Kidney (tissue), 14 donors: ENCODE results near the gene SYT13. TPM values are rescaled to one million over a fixed set of nuclear protein-coding genes. Genes with fewer than 3 reads are reported as not detected.

ENCODE experiments used
- DNase-seq, 5 donors: peaks; one replicate each; pipeline ENCODE4 v3.0.0-alpha.2; 2013 to 2020
- FAIRE-seq: peaks from 2 replicates; lab custom pipeline; 2012; peaks lifted over from hg19 to GRCh38; lab: Jason Lieb, UNC
- H3K27ac ChIP-seq, 2 donors: one replicate each; pipeline ENCODE4 v1.7.0; 2013; ENCODE audit warnings: low read depth in 2 of 2, low read length in 2 of 2, inconsistent platforms in 1 of 2
- H3K27me3 ChIP-seq: one replicate; pipeline ENCODE4 v1.7.1; 2013; ENCODE audit warnings: low read length, inconsistent platforms; ENCODE audit not compliant: control insufficient read depth, insufficient read depth
- H3K36me3 ChIP-seq, 3 donors: one replicate each; pipeline versions ENCODE4 v1.7.0 to v1.7.1; 2013; ENCODE audit warnings: low read length in 3 of 3, control low read depth in 1 of 3, inconsistent platforms in 1 of 3; ENCODE audit not compliant: insufficient read depth in 3 of 3, control insufficient read depth in 2 of 3
- H3K4me1 ChIP-seq, 3 donors: one replicate each; pipeline versions ENCODE4 v1.7.0 to v1.7.1; 2013; ENCODE audit warnings: low read length in 3 of 3, inconsistent platforms in 1 of 3, low read depth in 1 of 3; ENCODE audit not compliant: control insufficient read depth in 2 of 3, insufficient read depth in 2 of 3
- H3K4me3 ChIP-seq, 3 donors: one replicate each; pipeline versions ENCODE4 v1.7.0 to v1.8.1; 2013; ENCODE audit warnings: low read length in 3 of 3, control low read depth in 1 of 3, inconsistent platforms in 1 of 3
- H3K9ac ChIP-seq, 3 donors: one replicate each; pipeline versions ENCODE4 v1.7.0 to v1.7.1; 2013; ENCODE audit warnings: low read length in 3 of 3, control low read depth in 1 of 3, inconsistent platforms in 1 of 3
- H3K9me3 ChIP-seq, 3 donors: one replicate each; pipeline versions ENCODE4 v1.7.0 to v1.7.1; 2013; ENCODE audit warnings: low read length in 3 of 3, control low read depth in 1 of 3, inconsistent platforms in 1 of 3; ENCODE audit not compliant: control insufficient read depth in 2 of 3, insufficient read depth in 1 of 3
- CTCF ChIP-seq: IDR thresholded peaks from 3 replicates; pipeline ENCODE4 v1.5.1; 2012; ENCODE audit warnings: mild to moderate bottlenecking, moderate library complexity, borderline replicate concordance; ENCODE audit not compliant: insufficient read depth; ENCODE audit errors: extremely low read depth
- intact Hi-C: fragments of 100-400 bp; cut with DNase I; formaldehyde crosslinking; loops from one replicate; pipeline ENCODE4 v1.11.1; 2022
- polyA plus RNA-seq: library from polyadenylated mRNA; stranded (reverse); fragments of 350-450 nt; fragmentation: Illumina TruSeq; extraction: RNeasy Lipid Tissue Mini Kit (QIAGEN cat#74804); gene quantifications from one replicate; pipeline ENCODE4 v1.2.3, GENCODE V29; 2014; ENCODE audit warnings: low read depth, low replicate concordance; ENCODE audit not compliant: insufficient read depth
- total RNA-seq: library from RNA; stranded (reverse); fragmentation: NEBNext Ultra II Directional; extraction: Animal tissue kit (Norgen Biotek cat#: 25700); gene quantifications from one replicate; pipeline ENCODE4 v1.2.1, GENCODE V29; 2021
- donor health status: control.
- donor health status: control.
- donor health status: control.
- donor health status: control.
- donor health status: control.
- donor health status: DM: yes; HTN: yes; CAD: no.
- donor health status: Normal renal cell carcinoma (clear cell type).

SYT13 gene
- total and polyA plus RNA-seq, 2 donors from 2014 or later, result 6.8 to 16.4 TPM

- Histone ChIP-seq H3K9ac (no peak overlapping the region), H3K4me1 (peaks cover 0 to 3% (median 0%) of the 10 kb centered on the region in 3 donors), H3K36me3 (no peaks in the 10 kb centered on the region), H3K27ac (no peak overlapping the region), H3K4me3 (no peak overlapping the region), H3K9me3 (no peaks in the 10 kb centered on the region), H3K27me3 (no peaks in the 10 kb centered on the region)
- peak in 1 of 5 donors; percentile 12 for DNase-seq
- intact Hi-C loops, result no loop called here
- no peak for FAIRE-seq
- no peak for TF ChIP-seq CTCF
Measured at GRCh38 chr11:45253640-45254039, 32.5 kb downstream of the SYT13 start.

GRCh38 chr11:45252877-45253276 lies 33.3 kb downstream of the SYT13 start:
- Histone ChIP-seq H3K4me3 (no peak overlapping the region), H3K27me3 (no peaks in the 10 kb centered on the region), H3K9me3 (no peaks in the 10 kb centered on the region), H3K27ac (no peak overlapping the region), H3K4me1 (peaks cover 0 to 3% (median 0%) of the 10 kb centered on the region in 3 donors), H3K9ac (no peak overlapping the region), H3K36me3 (no peaks in the 10 kb centered on the region)
- FAIRE-seq (no peak), DNase-seq (no peak)
- no peak for TF ChIP-seq CTCF
- intact Hi-C loops, result no loop called here

GRCh38 chr11:45252134-45252856 lies 33.8 kb downstream of the SYT13 start:
- H3K9me3 ChIP-seq, result no peaks in the 10 kb centered on the region
- no peak overlapping the region for H3K4me3 ChIP-seq
- FAIRE-seq (no peak), DNase-seq (peak in 4 of 5 donors; percentile 39 to 61 (median 52))
- intact Hi-C loops, result no loop called here
- H3K36me3 ChIP-seq, result no peaks in the 10 kb centered on the region
- H3K9ac ChIP-seq, result no peak overlapping the region
- H3K27me3 ChIP-seq, result no peaks in the 10 kb centered on the region
- peak; percentile 64 for TF ChIP-seq CTCF
- H3K27ac ChIP-seq, result no peak overlapping the region
- peaks cover 0 to 3% (median 0%) of the 10 kb centered on the region in 3 donors for H3K4me1 ChIP-seq
